ENCODE data around the gene ITGB7. TPM values are rescaled to one million over a fixed set of nuclear protein-coding genes. Genes with fewer than 3 reads are reported as not detected.
A peak's percentile ranks its signal among the peaks of the same experiment; 100 is the strongest.

The ITGB7 gene
- total and polyA plus RNA-seq, 9 of the 15 experiments (the other 6 are each of a cell fraction or from before 2014, with no cell fraction given): 0.06 to 2.0 (median 0.67) TPM

DNA sequence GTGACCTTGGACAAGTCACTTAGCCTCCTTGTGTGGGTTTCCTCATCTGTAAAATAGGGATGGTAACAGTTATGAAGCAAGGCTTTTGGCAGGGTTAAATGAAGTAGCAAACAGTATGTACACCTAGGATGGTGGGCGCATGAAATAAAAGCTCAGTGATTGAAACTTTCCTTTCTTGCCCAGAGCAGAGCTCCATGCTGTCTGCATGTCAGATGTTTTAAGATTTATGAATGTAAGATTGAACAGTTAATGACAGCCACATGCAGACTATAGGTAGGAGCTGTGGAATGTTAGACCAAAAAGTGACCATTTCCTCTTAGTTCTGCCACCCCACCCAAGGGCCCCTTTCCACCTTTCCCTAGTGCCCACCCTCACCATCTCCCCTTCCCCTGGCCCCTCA is 12.1 kb downstream of the ITGB7 start:
- H3K36me3 ChIP-seq (ENCODE audit: control insufficient read depth, insufficient read depth, low read length): peaks cover 7% of the 10 kb centered on the region; the same call in 1 of the 3 replicates
- no peaks in the 10 kb centered on the region for H3K9me3 ChIP-seq (replicated peaks; ENCODE audit: control insufficient read depth, insufficient read depth, low read depth, low read length)
- peaks cover 4% of the 10 kb centered on the region; the same call in 1 of the 2 replicates for H4K20me1 ChIP-seq (replicated peaks; ENCODE audit: control insufficient read depth, insufficient read depth, low read length)
- H3K9me1 ChIP-seq (ENCODE audit: control insufficient read depth, insufficient read depth, low read length): no peaks in the 10 kb centered on the region
- 28% methylated on average over 1 of the region's 1 CpG for WGBS (ENCODE audit: insufficient coverage, low coverage, missing lambda C conversion rate)
- no peaks in the 10 kb centered on the region for H3K79me2 ChIP-seq (ENCODE audit: control insufficient read depth, insufficient read depth, low read length)
- POLR2A ChIA-PET: interaction anchor here (0.5 to 1.9 kb wide), 7 partner anchors 8 to 311 kb away, joined by 3 to 8 read pairs (median 4); partner anchors contain the start of genes AAAS and ITGB7
- ATAC-seq (no peak), DNase-seq (ENCODE audit: extremely low read depth in 1 of 4, low spot score in 3 of 4) (no peak), FAIRE-seq (peak; percentile 57)
- TF ChIP-seq PKNOX1 (IDR thresholded peaks at IDR 0.05): peak; percentile 64; the same call in 1 of the 2 replicates
- peak; percentile 66 for TF ChIP-seq MEIS2 (IDR thresholded peaks at IDR 0.05; ENCODE audit: partially characterized antibody)
- TF ChIP-seq PBX2 (CRISPR knock-in tag; IDR thresholded peaks at IDR 0.05; ENCODE audit: low read depth): no peak
- TF ChIP-seq PBX2 (tag; conservative IDR thresholded peaks at IDR 0.05; ENCODE audit: low read depth): 0 out of 2 replicates have a peak, but pooled peaks have one; percentile 28
- no peak for TF ChIP-seq NFATC3 (IDR thresholded peaks at IDR 0.05)
- no peak for TF ChIP-seq TCF3 (CRISPR knock-in tag; IDR thresholded peaks at IDR 0.05)
- in situ Hi-C loops (cut with MboI): no loop called here
- no peaks in the 10 kb centered on the region for H3K27me3 ChIP-seq (ENCODE audit: control insufficient read depth in 2 of 2, insufficient read depth in 2 of 2, low read length in 2 of 2)
- H3K4me2 ChIP-seq (ENCODE audit: insufficient read depth, low read length): no peak overlapping the region
- H3K27ac ChIP-seq (ENCODE audit: extremely low read depth, low read depth, low read length): no peak overlapping the region
- CTCF ChIA-PET (ENCODE audit: low intra/inter-chr PET ratio): interaction anchor here (0.6 kb wide), 1 partner anchor 382 kb away, joined by 3 read pairs; no protein-coding TSS in a partner anchor
- peaks cover 13 to 21% of the 10 kb centered on the region in 2 experiments; a peak in 4 of 5 replicates for H3K4me1 ChIP-seq (replicated peaks in 1 of 2; ENCODE audit: control insufficient read depth in 2 of 2, insufficient read depth in 2 of 2, low read length in 2 of 2)
- intact Hi-C loops (cut with micrococcal nuclease): no loop called here
- no peak overlapping the region for H3K4me3 ChIP-seq
- H3K9ac ChIP-seq (ENCODE audit: insufficient read depth in 1 of 2, low read depth in 2 of 2, low read length in 2 of 2): no peak overlapping the region
- H2AFZ ChIP-seq (ENCODE audit: low read depth, low read length): no peak overlapping the region
- BruUV-seq (replicated peaks): no TSS peak
